Activated T-cell treated with anti-CD3 and anti-CD28 coated beads, Interleukin-2, amount 50 U/mL, for 1 hour (primary cell): Measurements from ENCODE around the gene MAP7D1.

Source experiments
- DNase-seq: peaks from one replicate; pipeline ENCODE4 v3.0.0-alpha.2; 2020

MAP7D1 gene

GRCh38 chr1:36155408-36156328 lies at the start of gene MAP7D1:
TSS of gene MAP7D1 (plus strand) at chr1:36156160. CDS start at chr1:36156418, 258 bp downstream.
- DNase-seq = peak; percentile 95

- DNase-seq = no peak
Observed at GRCh38 chr1:36106269-36106668, 49.7 kb upstream of the MAP7D1 start.

GRCh38 chr1:36107394-36107793 lies 48.6 kb upstream of the MAP7D1 start:
- DNase-seq = no peak

- DNase-seq = no peak
Observed at GRCh38 chr1:36108314-36108713, 47.6 kb upstream of the MAP7D1 start.

GRCh38 chr1:36109041-36109679 lies 46.8 kb upstream of the MAP7D1 start:
- peak; percentile 57 for DNase-seq

- DNase-seq = no peak
Observed at GRCh38 chr1:36111151-36111550, 44.8 kb upstream of the MAP7D1 start.

GRCh38 chr1:36112823-36113222 lies 43.1 kb upstream of the MAP7D1 start:
- DNase-seq = no peak

- no peak for DNase-seq
Observed at GRCh38 chr1:36114371-36114770, 41.6 kb upstream of the MAP7D1 start.

GRCh38 chr1:36115200-36115669 lies 40.7 kb upstream of the MAP7D1 start:
- no peak for DNase-seq

GRCh38 chr1:36115931-36116330 lies 40.0 kb upstream of the MAP7D1 start:
- no peak for DNase-seq

- DNase-seq = no peak
Observed at GRCh38 chr1:36116901-36117300, 39.1 kb upstream of the MAP7D1 start.

GRCh38 chr1:36118447-36119204 lies 37.3 kb upstream of the MAP7D1 start:
- DNase-seq = no peak

GRCh38 chr1:36119456-36119855 lies 36.5 kb upstream of the MAP7D1 start:
- no peak for DNase-seq

- DNase-seq = no peak
Observed at GRCh38 chr1:36122062-36123030, 33.6 kb upstream of the MAP7D1 start.

GRCh38 chr1:36123356-36123755 lies 32.6 kb upstream of the MAP7D1 start:
- no peak for DNase-seq

- DNase-seq = no peak
Observed at GRCh38 chr1:36124404-36125128, 31.4 kb upstream of the MAP7D1 start.

- DNase-seq = no peak
Observed at GRCh38 chr1:36125129-36125991, 30.6 kb upstream of the MAP7D1 start, which contains the start of gene COL8A2. TSS of gene COL8A2 (minus strand) at chr1:36125222. CDS start at chr1:36100242, 24,980 bp downstream.

GRCh38 chr1:36126005-36126716 lies 29.8 kb upstream of the MAP7D1 start:
- DNase-seq = no peak

GRCh38 chr1:36126797-36127500 lies 29.0 kb upstream of the MAP7D1 start:
- DNase-seq = no peak
